Measurements from ENCODE around the gene CFAP46. TPM values are rescaled to one million over a fixed set of nuclear protein-coding genes. Genes with fewer than 3 reads are reported as not detected.
"Not testable (repeated sequence)": the region's sequence is repeated elsewhere in the genome, so short reads cannot be mapped to it uniquely, and the experiment has no call there.

Gene CFAP46
- total RNA-seq, 1 experiment from 2014 or later, result 3.3 TPM

- Mint-ChIP-seq H3K4me3 (no peak overlapping the region), H3K27ac (no peak overlapping the region), H3K27me3 (ENCODE audit: low read depth) (no peaks in the 10 kb centered on the region; the same call in 1 of the 2 replicates), H3K9me3 (peaks cover 11% of the 10 kb centered on the region), H3K4me1 (no peaks in the 10 kb centered on the region), H3K36me3 (peaks cover 16% of the 10 kb centered on the region)
- CTCF ChIA-PET, result interaction anchor here (1.5 kb wide), 1 partner anchor 120 kb away, joined by 5 read pairs; no protein-coding TSS in a partner anchor
- ATAC-seq, result no peak
- DNase-seq (ENCODE audit: low spot score), result no peak
- POLR2A ChIA-PET, result no interaction called here
- TF ChIP-seq IRF1 (CRISPR knock-in tag; IDR thresholded peaks at IDR 0.05) (no peak), KAT7 (CRISPR knock-in tag; IDR thresholded peaks at IDR 0.05; ENCODE audit: borderline replicate concordance) (no peak), ATF6 (CRISPR knock-in tag; IDR thresholded peaks at IDR 0.05) (no peak), CTCF (IDR thresholded peaks at IDR 0.05) (no peak), HMGA2 (CRISPR knock-in tag; IDR thresholded peaks at IDR 0.05) (no peak), ZNF317 (CRISPR knock-in tag; IDR thresholded peaks at IDR 0.05; ENCODE audit: borderline replicate concordance, low read depth) (no peak)
These were observed 167.2 kb downstream of the CFAP46 start for GRCh38 chr10:132774902-132775863.

GRCh38 chr10:132774181-132774901 lies 168.0 kb downstream of the CFAP46 start:
- CTCF ChIA-PET, result interaction anchor here (0.9 to 1.5 kb wide), 2 partner anchors 118 to 120 kb away, joined by 3 to 5 read pairs; no protein-coding TSS in a partner anchor
- H3K4me3 Mint-ChIP-seq, result no peak overlapping the region
- H3K36me3 Mint-ChIP-seq, result peaks cover 16% of the 10 kb centered on the region
- H3K27ac Mint-ChIP-seq, result no peak overlapping the region
- peaks cover 11% of the 10 kb centered on the region for H3K9me3 Mint-ChIP-seq
- POLR2A ChIA-PET, result no interaction called here
- ATAC-seq (no peak), DNase-seq (ENCODE audit: low spot score) (no peak)
- H3K27me3 Mint-ChIP-seq (ENCODE audit: low read depth), result no peaks in the 10 kb centered on the region
- TF ChIP-seq ZNF671 (CRISPR knock-in tag; IDR thresholded peaks at IDR 0.05) (no peak), JAZF1 (CRISPR knock-in tag; IDR thresholded peaks at IDR 0.05) (no peak), JUN (CRISPR knock-in tag; IDR thresholded peaks at IDR 0.05) (no peak), ZNF121 (CRISPR knock-in tag; IDR thresholded peaks at IDR 0.05) (peak; percentile 74)
- H3K4me1 Mint-ChIP-seq, result no peaks in the 10 kb centered on the region

GRCh38 chr10:132772816-132773215 lies 169.6 kb downstream of the CFAP46 start:
- DNase-seq (ENCODE audit: low spot score); H3K27me3 Mint-ChIP-seq (ENCODE audit: low read depth); POLR2A ChIA-PET; H3K27ac Mint-ChIP-seq; CTCF ChIA-PET; ATAC-seq; H3K4me3 Mint-ChIP-seq; H3K4me1 Mint-ChIP-seq: not testable (repeated sequence)
- H3K9me3 Mint-ChIP-seq, result peaks cover 11% of the 10 kb centered on the region
- H3K36me3 Mint-ChIP-seq, result peaks cover 16% of the 10 kb centered on the region
